HG03064 (cell line): ENCODE measurements around the gene COL4A6.
"Not testable (repeated sequence)": the region's sequence is repeated elsewhere in the genome, so short reads cannot be mapped to it uniquely, and the experiment has no call there.

ENCODE experiments used
- ATAC-seq: cut with Tn5 transposase; IDR thresholded peaks from one replicate; pipeline ENCODE4 v1.9.1; 2021; ENCODE audit warnings: low read depth; ENCODE audit not compliant: unreplicated experiment

Gene COL4A6

GRCh38 chrX:108438110-108438623 is at the start of gene COL4A6:
Gene COL4A6 (minus strand): TSS chrX:108438422. CDS start chrX:108438196, 226 bp downstream.
- ATAC-seq: no peak

DNA sequence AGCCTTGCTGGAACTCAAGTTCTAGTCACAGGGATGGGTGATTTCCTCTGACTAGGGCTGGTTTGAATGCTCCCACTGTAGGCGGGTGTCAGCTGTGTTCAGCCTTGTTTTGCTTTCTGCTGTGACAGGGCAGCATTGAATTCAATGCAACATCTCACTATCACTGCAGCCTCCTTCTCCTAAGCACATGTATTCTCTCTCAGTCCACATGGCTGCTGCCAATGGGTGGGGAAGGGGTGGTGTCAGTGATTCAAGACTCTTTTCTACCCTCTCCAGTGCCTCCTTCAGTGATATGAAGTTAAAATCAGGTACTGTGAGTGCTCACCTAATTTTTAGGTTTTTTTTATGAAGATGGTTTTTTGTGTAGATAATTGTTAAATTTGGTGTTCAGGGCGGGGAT is 47.7 kb upstream of the COL4A6 start:
- no peak for ATAC-seq

- no peak for ATAC-seq
These were observed 46.0 kb upstream of the COL4A6 start for GRCh38 chrX:108484251-108484650.

DNA sequence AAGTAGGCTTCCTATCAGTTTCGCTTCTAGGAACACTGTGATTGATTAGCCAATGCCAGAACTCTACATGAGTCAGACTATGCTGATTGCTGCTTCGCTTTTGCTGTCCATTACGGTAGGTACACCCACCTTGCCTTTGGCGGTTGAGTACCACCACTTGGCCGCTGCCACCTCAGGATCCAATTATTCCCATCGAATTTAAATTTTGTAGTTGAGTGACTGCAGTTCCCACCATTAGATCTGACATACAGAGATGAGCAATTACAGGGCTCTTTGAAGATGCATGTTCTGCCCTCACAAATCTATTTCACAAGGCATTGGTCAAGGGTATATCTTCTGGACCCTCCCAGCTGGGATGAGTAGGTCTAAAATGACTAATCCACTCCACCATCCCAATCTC is 43.3 kb upstream of the COL4A6 start:
- ATAC-seq: not testable (repeated sequence)

DNA sequence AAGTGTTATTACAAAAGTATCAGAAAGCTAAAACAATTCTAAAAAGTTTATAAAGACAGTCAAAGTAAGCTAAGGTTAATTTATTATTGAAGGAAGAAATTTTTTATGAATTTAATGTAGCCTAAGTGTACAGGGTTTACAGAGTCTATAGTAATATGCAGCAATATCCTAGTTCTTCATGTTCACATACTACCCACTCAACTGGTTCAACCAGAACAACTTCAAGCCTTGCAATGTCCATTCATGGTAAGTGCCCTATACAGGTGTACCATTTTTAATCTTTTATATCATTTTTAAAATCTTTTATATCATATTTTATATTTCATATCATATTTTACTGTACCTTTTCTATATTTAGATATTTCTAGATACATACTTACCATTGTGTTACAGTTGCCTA is 35.8 kb upstream of the COL4A6 start:
- no peak for ATAC-seq

DNA sequence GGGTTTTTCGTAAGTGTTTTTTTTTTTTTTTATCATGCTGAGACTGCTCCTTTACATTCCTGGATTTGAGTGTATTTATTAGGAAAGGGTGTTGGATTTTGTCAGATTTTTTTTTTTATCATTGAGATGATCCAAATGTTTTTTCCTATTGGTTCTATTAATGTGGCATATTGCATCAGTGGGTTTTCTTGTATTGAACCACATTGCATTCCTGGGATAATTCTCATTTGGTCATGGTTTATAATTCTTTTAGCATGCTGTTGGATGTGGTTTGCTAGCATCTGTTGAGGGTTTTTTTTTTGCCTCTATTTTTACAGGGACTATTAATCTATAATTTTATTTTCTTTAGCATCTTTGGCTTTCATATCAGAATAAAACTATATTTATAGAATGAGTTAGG is 30.3 kb upstream of the COL4A6 start:
- no peak for ATAC-seq

- no peak for ATAC-seq
These were observed 26.4 kb upstream of the COL4A6 start for GRCh38 chrX:108464604-108465003.

DNA sequence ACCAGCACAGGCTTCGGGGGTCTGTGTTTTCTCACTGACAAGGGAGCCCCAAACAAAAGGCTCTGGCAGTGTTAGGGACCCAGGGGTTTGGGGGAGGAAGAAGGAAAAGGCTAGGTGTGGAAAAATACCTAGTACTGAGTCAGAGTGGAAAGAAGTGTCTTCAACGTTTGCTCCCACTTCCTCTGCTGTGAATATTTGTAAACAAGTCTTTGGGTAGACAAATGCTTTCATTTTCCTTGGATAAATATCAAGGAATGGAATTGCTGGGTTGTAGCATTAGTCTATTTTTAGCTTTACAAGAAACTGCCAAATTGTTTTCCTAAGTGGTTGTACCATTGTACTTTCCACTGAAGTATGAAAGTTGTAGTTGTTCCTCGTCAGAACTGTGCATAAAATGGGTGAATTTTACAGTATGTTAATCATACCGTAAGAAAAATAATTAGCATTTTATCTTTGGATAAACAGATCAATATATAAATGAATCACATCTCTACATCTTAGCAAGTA is 18.8 kb upstream of the COL4A6 start:
- ATAC-seq: no peak

DNA sequence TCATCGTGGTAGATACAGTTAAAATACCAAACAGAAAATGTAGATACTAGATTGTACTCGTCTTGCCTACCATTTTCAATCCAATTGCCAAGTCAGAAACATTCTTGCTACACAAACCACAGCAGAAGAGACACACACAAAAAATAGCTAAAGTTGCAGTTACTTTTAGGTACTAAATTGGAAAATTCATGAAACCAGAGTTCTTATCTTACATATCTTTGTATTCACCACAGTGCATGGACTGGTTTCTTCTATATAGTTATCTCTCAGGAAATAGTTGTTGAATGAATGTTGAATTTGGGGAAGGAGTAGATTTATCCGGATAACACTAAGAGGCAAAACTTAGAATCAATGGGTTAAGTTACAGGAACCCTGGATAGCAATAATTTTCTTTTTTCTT is 15.6 kb upstream of the COL4A6 start:
- ATAC-seq: no peak

DNA sequence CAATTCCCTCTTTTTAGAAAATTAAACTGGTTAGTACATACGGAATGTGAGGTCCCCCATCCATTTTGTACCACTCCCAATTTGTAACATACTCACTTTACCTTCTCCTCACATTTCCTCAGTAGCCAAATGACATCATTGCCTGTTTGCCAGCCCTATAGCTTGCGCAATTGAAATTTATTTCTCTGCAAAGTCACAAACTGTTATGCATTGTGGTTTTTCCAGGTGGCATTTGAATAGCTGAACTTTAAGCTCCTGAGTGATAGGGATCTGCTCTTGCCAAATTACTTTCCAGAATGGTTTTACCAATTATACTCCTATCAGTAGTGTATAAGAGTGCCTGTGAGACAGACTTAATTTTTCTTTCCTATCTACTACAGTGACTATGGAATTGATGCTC is 9.1 kb upstream of the COL4A6 start:
- no peak for ATAC-seq

- no peak for ATAC-seq
These were observed 4.8 kb upstream of the COL4A6 start for GRCh38 chrX:108442901-108443464.

GRCh38 chrX:108439961-108440696 is 1.9 kb upstream of the COL4A6 start:
- no peak for ATAC-seq

GRCh38 chrX:108439426-108439942 is 1.3 kb upstream of the COL4A6 start, which contains the start of gene COL4A5:
Gene COL4A5 (plus strand): TSS chrX:108439838. CDS start chrX:108440126, 288 bp downstream.
- ATAC-seq: no peak

GRCh38 chrX:108437349-108438109 is 693 bp downstream of the COL4A6 start:
- ATAC-seq: no peak

DNA sequence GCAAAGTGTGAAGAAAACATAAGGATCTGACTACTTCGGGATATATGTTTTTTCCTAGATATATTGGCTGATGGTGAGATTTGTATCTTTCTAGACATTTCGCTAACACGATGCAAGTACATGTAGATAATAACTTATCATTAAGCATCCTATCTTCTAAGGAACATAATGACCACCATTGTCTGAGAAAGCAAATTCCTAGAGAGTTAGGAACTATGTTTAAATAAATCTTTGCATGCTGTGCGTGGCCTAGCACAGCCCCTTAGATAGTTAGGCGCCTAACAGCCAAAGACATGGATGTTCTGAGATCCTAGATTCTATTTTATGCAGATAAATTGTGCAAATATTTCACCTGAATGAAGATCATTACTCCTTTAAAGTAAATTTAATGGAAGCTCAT is 3.0 kb downstream of the COL4A6 start:
- ATAC-seq: no peak

- ATAC-seq: no peak
These were observed 12.0 kb downstream of the COL4A6 start for GRCh38 chrX:108426262-108426661.

DNA sequence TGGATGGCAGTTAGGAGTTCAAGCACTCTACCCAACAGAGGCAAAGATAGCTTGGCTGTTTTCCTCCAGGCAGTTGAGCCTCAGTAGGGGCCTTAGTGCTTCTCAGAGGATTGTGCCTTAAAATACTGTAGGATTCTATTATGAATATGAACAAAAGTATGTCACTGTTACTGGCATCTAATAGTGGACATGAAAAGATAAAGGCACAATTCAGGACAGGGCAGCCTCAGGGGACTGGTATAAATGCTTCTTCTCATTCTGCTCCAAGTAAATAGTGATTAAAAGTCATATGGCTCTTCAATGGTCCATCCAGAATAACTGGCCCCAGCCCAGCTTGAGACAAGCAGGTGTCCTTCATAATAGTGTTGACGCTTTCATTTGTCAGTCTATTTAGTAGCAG is 17.7 kb downstream of the COL4A6 start:
- ATAC-seq: no peak

DNA sequence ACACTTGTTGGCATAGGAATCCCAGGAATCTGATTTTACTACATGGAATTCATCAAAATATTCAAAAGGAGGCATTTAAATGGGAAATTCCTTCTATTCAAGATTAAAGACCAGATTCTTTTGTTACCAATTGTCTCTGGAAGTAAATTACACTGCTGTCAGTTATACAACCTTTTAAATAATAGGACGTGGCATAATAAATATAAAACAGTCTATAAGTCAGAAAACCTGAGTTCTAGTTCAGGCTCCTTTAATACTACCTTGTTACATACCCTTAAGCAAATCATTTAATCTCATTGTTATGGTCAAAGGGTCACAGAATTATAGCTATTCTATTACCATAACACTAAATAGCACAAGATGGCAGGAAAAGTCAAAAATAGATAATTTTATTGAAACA is 18.8 kb downstream of the COL4A6 start:
- ATAC-seq: no peak

DNA sequence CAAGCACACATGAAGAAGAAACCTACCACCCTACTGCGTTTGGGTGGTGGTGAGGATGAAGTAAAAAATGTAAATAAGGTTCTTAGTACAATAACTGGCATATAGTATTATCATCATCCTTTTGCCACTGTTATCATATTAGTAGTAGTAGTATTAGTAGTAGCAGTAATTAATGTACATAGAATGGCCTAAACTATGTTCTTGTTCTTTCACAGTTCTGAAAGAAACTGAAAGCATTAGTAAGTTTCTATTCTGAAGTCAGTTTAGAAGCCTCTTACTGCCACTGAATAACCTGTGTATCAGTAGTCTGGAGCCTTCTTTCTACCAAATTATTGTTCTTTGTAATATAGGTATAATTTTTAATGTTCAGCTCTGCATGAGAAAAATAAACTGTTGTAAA is 21.0 kb downstream of the COL4A6 start:
- ATAC-seq: no peak

DNA sequence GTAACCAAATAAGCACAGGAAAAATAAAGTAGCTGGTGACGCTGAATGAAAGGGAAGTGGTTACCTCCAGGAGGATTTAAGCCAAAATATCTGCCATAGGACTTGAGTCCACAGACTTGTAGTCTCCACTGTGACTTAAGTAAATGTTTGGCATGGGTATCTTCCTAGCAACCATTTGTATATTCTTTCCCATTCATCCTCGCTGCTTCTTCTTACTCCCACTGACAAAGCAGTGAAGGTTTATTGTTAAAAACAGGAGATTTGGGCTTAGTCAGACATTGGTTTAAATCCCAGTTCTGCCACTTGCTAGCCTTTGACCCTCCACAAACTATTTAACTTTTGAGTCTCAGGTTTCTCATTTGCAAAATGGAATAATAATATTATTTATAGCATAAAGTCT is 22.3 kb downstream of the COL4A6 start:
- ATAC-seq: no peak

DNA sequence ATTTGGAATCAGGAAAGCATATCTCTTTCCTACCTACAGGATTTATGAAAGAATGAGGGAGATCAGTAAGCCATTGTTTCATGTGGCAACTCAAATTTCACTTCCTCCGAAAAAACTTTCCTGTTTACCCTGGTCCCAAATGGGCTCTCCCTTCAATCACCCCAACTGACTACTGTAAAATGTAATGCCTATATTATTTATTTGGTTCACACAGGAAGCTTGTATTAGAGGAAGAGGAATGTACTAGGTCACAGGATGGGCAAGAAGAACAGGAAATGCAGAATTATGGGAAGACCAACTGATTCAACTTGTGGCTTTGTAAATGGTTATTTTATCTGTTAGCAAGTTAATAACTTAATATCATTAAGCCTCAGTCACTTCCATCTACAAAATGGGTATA is 23.1 kb downstream of the COL4A6 start:
- no peak for ATAC-seq
